ENCODE data around the gene RPS14. TPM values are rescaled to one million over a fixed set of nuclear protein-coding genes. Genes with fewer than 3 reads are reported as not detected.

Gene RPS14
- total and polyA plus RNA-seq, 2 of the 8 experiments (the other 6 are each of a cell fraction or from before 2014, with no cell fraction given): 2,548 to 6,423 TPM

- WGBS, 2 experiments (ENCODE audit: extremely low coverage in 1 of 2, insufficient coverage in 1 of 2, insufficient read length in 1 of 2, insufficient replicate concordance in 2 of 2, low coverage in 1 of 2, low lambda C conversion rate in 2 of 2, missing lambda C conversion rate in 1 of 2): 91% methylated on average over 12 of the region's 13 CpGs; no CpG with 5 or more reads in 1 of the 2 experiments
- H4K20me1 ChIP-seq (replicated peaks in 1 of 2; ENCODE audit: control insufficient read depth in 1 of 2, insufficient read depth in 2 of 2, low read length in 2 of 2): peaks cover 0 to 4% of the 10 kb centered on the region in 2 experiments
- no peak overlapping the region for H3K18ac ChIP-seq (ENCODE audit: extremely low read depth, low read length)
- H2BK120ac ChIP-seq (replicated peaks; ENCODE audit: low read depth, low read length): no peak overlapping the region
- no peak overlapping the region for H2BK12ac ChIP-seq (ENCODE audit: low read depth, low read length)
- H4K5ac ChIP-seq (ENCODE audit: insufficient read length, low read depth, low read length): no peak overlapping the region
- H3K4me3 ChIP-seq (ENCODE audit: extremely low read depth in 1 of 4, insufficient read depth in 2 of 4, low read depth in 3 of 4, low read length in 4 of 4): no peak overlapping the region
- H2BK20ac ChIP-seq (ENCODE audit: low read length): no peak overlapping the region
- FAIRE-seq (no peak), DNase-seq (ENCODE audit: low read depth in 1 of 2, low spot score in 2 of 2) (no peak)
- H2BK15ac ChIP-seq (ENCODE audit: low read length): no peak overlapping the region
- ChIA-PET CTCF (ENCODE audit: partially characterized antibody) (interaction anchor here (4.9 to 16.9 kb wide), 3 partner anchors 12 to 29 kb away, joined by 38 to 274 read pairs (median 245); no protein-coding TSS in a partner anchor), POLR2A (ENCODE audit: partially characterized antibody) (interaction anchor here (1.1 to 19.1 kb wide), 4 partner anchors 9 to 37 kb away, joined by 3 to 455 read pairs (median 18); partner anchors contain the start of gene TCOF1)
- H3K4me1 ChIP-seq (replicated peaks in 1 of 4; ENCODE audit: control insufficient read depth in 3 of 4, insufficient read depth in 4 of 4, low read length in 3 of 4): peaks cover 6 to 15% (median 10%) of the 10 kb centered on the region in 4 experiments
- no peak overlapping the region for H3K14ac ChIP-seq (ENCODE audit: insufficient read length)
- H3K36me3 ChIP-seq (ENCODE audit: control insufficient read depth in 2 of 4, insufficient read depth in 4 of 4, low read length in 3 of 4): peaks cover 0 to 10% (median 7%) of the 10 kb centered on the region in 4 experiments; a peak in 5 of 8 replicates
- no peaks in the 10 kb centered on the region for H3K79me2 ChIP-seq (ENCODE audit: control insufficient read depth in 1 of 2, insufficient read depth in 2 of 2, low read length in 2 of 2)
- no peak overlapping the region for H3K27ac ChIP-seq (ENCODE audit: low read depth, low read length)
- peaks cover 3% of the 10 kb centered on the region for H3K23me2 ChIP-seq (ENCODE audit: low read depth, low read length)
- no peaks in the 10 kb centered on the region for H3K9me3 ChIP-seq (ENCODE audit: insufficient read depth in 2 of 2, low read depth in 1 of 2, low read length in 1 of 2)
- H3K56ac ChIP-seq (replicated peaks; ENCODE audit: insufficient read length, low read depth, low read length): no peak overlapping the region
- no peak overlapping the region for H2AFZ ChIP-seq (ENCODE audit: low read length)
- no peak overlapping the region for H2BK5ac ChIP-seq (ENCODE audit: low read depth, low read length)
- H3K79me1 ChIP-seq (ENCODE audit: low read depth, low read length): no peaks in the 10 kb centered on the region
- no peak overlapping the region for H4K91ac ChIP-seq (replicated peaks; ENCODE audit: insufficient read length, low read length)
- H4K8ac ChIP-seq (ENCODE audit: extremely low read depth, insufficient read depth, low read length): no peak overlapping the region
- no peak overlapping the region for H3K23ac ChIP-seq (ENCODE audit: insufficient read length)
- H2AK5ac ChIP-seq (ENCODE audit: low read depth, low read length): no peak overlapping the region
- H3K27me3 ChIP-seq (replicated peaks in 1 of 4; ENCODE audit: control insufficient read depth in 3 of 4, extremely low read depth in 1 of 4, insufficient read depth in 3 of 4, low read length in 3 of 4): no peaks in the 10 kb centered on the region
- no peak overlapping the region for H3K9ac ChIP-seq (replicated peaks in 1 of 4; ENCODE audit: extremely low read depth in 1 of 4, low read depth in 3 of 4, low read length in 3 of 4)
- H3K4me2 ChIP-seq (ENCODE audit: insufficient read depth in 1 of 2, low read depth in 2 of 2, low read length in 2 of 2): no peak overlapping the region
- no peak overlapping the region for H3K4ac ChIP-seq (replicated peaks; ENCODE audit: insufficient read length, low read depth, low read length)
- no peak for TF ChIP-seq FOSL1 (IDR thresholded peaks at IDR 0.05; ENCODE audit: insufficient read depth, low read depth, low read length)
- no peak for TF ChIP-seq CHD1 (IDR thresholded peaks at IDR 0.05; ENCODE audit: low read depth, low read length)
- no peak for TF ChIP-seq RFX5 (IDR thresholded peaks at IDR 0.05; ENCODE audit: borderline replicate concordance, low read depth, low read length)
- no peak for TF ChIP-seq E2F6 (IDR thresholded peaks at IDR 0.05)
- no peak for TF ChIP-seq EZH2 (IDR thresholded peaks at IDR 0.05; ENCODE audit: low read depth, low read length, severe bottlenecking)
- TF ChIP-seq SIN3A (conservative IDR thresholded peaks at IDR 0.05 in 1 of 2, IDR thresholded peaks at IDR 0.05 in 1 of 2; ENCODE audit: low read depth in 1 of 2, low read length in 2 of 2): no peak
- TF ChIP-seq NRF1 (IDR thresholded peaks at IDR 0.05; ENCODE audit: low read depth, low read length): no peak
- TF ChIP-seq BCL11A (IDR thresholded peaks at IDR 0.05; ENCODE audit: low read depth in 2 of 2, low read length in 2 of 2): no peak
- TF ChIP-seq RNF2 (IDR thresholded peaks at IDR 0.05; ENCODE audit: borderline replicate concordance, low read depth, low read length, missing control alignments, poor library complexity, severe bottlenecking): no peak
- TF ChIP-seq EGR1 (IDR thresholded peaks at IDR 0.05; ENCODE audit: borderline replicate concordance, low read depth, low read length): no peak
- no peak for TF ChIP-seq TAF1 (IDR thresholded peaks at IDR 0.05; ENCODE audit: low read depth, low read length)
- no peak for TF ChIP-seq POU5F1 (IDR thresholded peaks at IDR 0.05; ENCODE audit: low read depth, low read length)
Observed at GRCh38 chr5:150407096-150407720, 42.3 kb downstream of the RPS14 start.
